ENCODE data around the gene SLCO3A1. TPM values are rescaled to one million over a fixed set of nuclear protein-coding genes. Genes with fewer than 3 reads are reported as not detected.

SLCO3A1 gene
- total RNA-seq, 1 donor: 5.4 TPM

- DNase-seq (ENCODE audit: insufficient read length, low spot score, missing footprints): no peak
- Histone ChIP-seq H3K27ac (ENCODE audit: low read depth, low read length) (no peak overlapping the region), H3K4me1 (ENCODE audit: insufficient read depth, low read length) (no peaks in the 10 kb centered on the region), H3K27me3 (ENCODE audit: insufficient read depth, low read length) (no peaks in the 10 kb centered on the region), H3K36me3 (ENCODE audit: insufficient read depth, low read length) (no peaks in the 10 kb centered on the region), H4K20me1 (ENCODE audit: insufficient read depth, low read length) (peaks cover 10% of the 10 kb centered on the region), H3K4me2 (ENCODE audit: insufficient read depth, low read length) (no peak overlapping the region), H3K4me3 (ENCODE audit: insufficient read depth, low read length) (no peak overlapping the region), H3K79me2 (ENCODE audit: insufficient read depth, low read length) (no peaks in the 10 kb centered on the region), H2AFZ (ENCODE audit: low read length) (no peak overlapping the region), H3K9me3 (ENCODE audit: low read depth, low read length) (no peaks in the 10 kb centered on the region)
- TF ChIP-seq CTCF (IDR thresholded peaks at IDR 0.05; ENCODE audit: extremely low read depth, low read depth, low read length): no peak
These were observed 176.3 kb downstream of the SLCO3A1 start for GRCh38 chr15:92029767-92030166.

GRCh38 chr15:92033314-92033713 is 179.8 kb downstream of the SLCO3A1 start:
- Histone ChIP-seq H3K4me1 (ENCODE audit: insufficient read depth, low read length) (no peaks in the 10 kb centered on the region), H2AFZ (ENCODE audit: low read length) (no peak overlapping the region), H4K20me1 (ENCODE audit: insufficient read depth, low read length) (peaks cover 7% of the 10 kb centered on the region), H3K27me3 (ENCODE audit: insufficient read depth, low read length) (no peaks in the 10 kb centered on the region), H3K9me3 (ENCODE audit: low read depth, low read length) (no peaks in the 10 kb centered on the region), H3K27ac (ENCODE audit: low read depth, low read length) (no peak overlapping the region), H3K36me3 (ENCODE audit: insufficient read depth, low read length) (no peaks in the 10 kb centered on the region), H3K4me2 (ENCODE audit: insufficient read depth, low read length) (peak overlapping the region; percentile 10), H3K79me2 (ENCODE audit: insufficient read depth, low read length) (no peaks in the 10 kb centered on the region), H3K4me3 (ENCODE audit: insufficient read depth, low read length) (no peak overlapping the region)
- no peak for DNase-seq (ENCODE audit: insufficient read length, low spot score, missing footprints)
- no peak for TF ChIP-seq CTCF (IDR thresholded peaks at IDR 0.05; ENCODE audit: extremely low read depth, low read depth, low read length)

- Histone ChIP-seq H3K27me3 (ENCODE audit: insufficient read depth, low read length) (no peaks in the 10 kb centered on the region), H3K9me3 (ENCODE audit: low read depth, low read length) (no peaks in the 10 kb centered on the region), H3K79me2 (ENCODE audit: insufficient read depth, low read length) (no peaks in the 10 kb centered on the region), H3K4me2 (ENCODE audit: insufficient read depth, low read length) (peak overlapping the region; percentile 10), H3K4me1 (ENCODE audit: insufficient read depth, low read length) (no peaks in the 10 kb centered on the region), H2AFZ (ENCODE audit: low read length) (no peak overlapping the region), H4K20me1 (ENCODE audit: insufficient read depth, low read length) (peaks cover 7% of the 10 kb centered on the region), H3K27ac (ENCODE audit: low read depth, low read length) (no peak overlapping the region), H3K36me3 (ENCODE audit: insufficient read depth, low read length) (no peaks in the 10 kb centered on the region), H3K4me3 (ENCODE audit: insufficient read depth, low read length) (no peak overlapping the region)
- TF ChIP-seq CTCF (IDR thresholded peaks at IDR 0.05; ENCODE audit: extremely low read depth, low read depth, low read length): no peak
- DNase-seq (ENCODE audit: insufficient read length, low spot score, missing footprints): no peak
These were observed 180.2 kb downstream of the SLCO3A1 start for GRCh38 chr15:92033723-92034122.

- no peak overlapping the region for H2AFZ ChIP-seq (ENCODE audit: low read length)
- TF ChIP-seq CTCF (IDR thresholded peaks at IDR 0.05; ENCODE audit: extremely low read depth, low read depth, low read length): no peak
- no peaks in the 10 kb centered on the region for H3K79me2 ChIP-seq (ENCODE audit: insufficient read depth, low read length)
- H3K27ac ChIP-seq (ENCODE audit: low read depth, low read length): no peak overlapping the region
- no peak for DNase-seq (ENCODE audit: insufficient read length, low spot score, missing footprints)
- H4K20me1 ChIP-seq (ENCODE audit: insufficient read depth, low read length): peaks cover 7% of the 10 kb centered on the region
- no peaks in the 10 kb centered on the region for H3K27me3 ChIP-seq (ENCODE audit: insufficient read depth, low read length)
- no peak overlapping the region for H3K4me3 ChIP-seq (ENCODE audit: insufficient read depth, low read length)
- no peaks in the 10 kb centered on the region for H3K36me3 ChIP-seq (ENCODE audit: insufficient read depth, low read length)
- H3K4me1 ChIP-seq (ENCODE audit: insufficient read depth, low read length): no peaks in the 10 kb centered on the region
- no peak overlapping the region for H3K4me2 ChIP-seq (ENCODE audit: insufficient read depth, low read length)
- H3K9me3 ChIP-seq (ENCODE audit: low read depth, low read length): no peaks in the 10 kb centered on the region
These were observed 180.7 kb downstream of the SLCO3A1 start for GRCh38 chr15:92034227-92034626.
